WERI-Rb-1 (cell line): Measurements from ENCODE around the gene TRIM67.

Source experiments
- DNase-seq: peaks from one replicate; pipeline ENCODE4 v3.0.0-alpha.2; 2020
- H3K27ac ChIP-seq: fragments of 250-450 bp; sonication (Bioruptor Pico); 2 replicates; pipeline ENCODE4 v1.5.1; 2020; ENCODE audit warnings: mild to moderate bottlenecking, moderate library complexity
- H3K27me3 ChIP-seq: fragments of 250-450 bp; sonication (Bioruptor Pico); 2 replicates; pipeline ENCODE4 v1.5.1; 2021; ENCODE audit warnings: mild to moderate bottlenecking, low read depth, moderate library complexity; ENCODE audit not compliant: insufficient read depth, severe bottlenecking
- H3K36me3 ChIP-seq: fragments of 250-450 bp; sonication (Bioruptor Pico); 2 replicates; pipeline ENCODE4 v1.5.1; 2020; ENCODE audit warnings: mild to moderate bottlenecking, moderate library complexity
- H3K4me3 ChIP-seq: 2 replicates; pipeline ENCODE4 v1.5.1; 2011; ENCODE audit warnings: low read depth, mild to moderate bottlenecking, control low read depth, low read length
- H3K9me3 ChIP-seq: fragments of 250-450 bp; sonication (Bioruptor Pico); 2 replicates; pipeline ENCODE4 v1.5.1; 2021; ENCODE audit warnings: mild to moderate bottlenecking, moderate library complexity; ENCODE audit not compliant: severe bottlenecking
- CTCF ChIP-seq: IDR thresholded peaks from 2 replicates; pipeline ENCODE4 v1.5.1; 2011; ENCODE audit warnings: low read depth, mild to moderate bottlenecking, control low read depth, inconsistent platforms, low read length

TRIM67 gene

DNA sequence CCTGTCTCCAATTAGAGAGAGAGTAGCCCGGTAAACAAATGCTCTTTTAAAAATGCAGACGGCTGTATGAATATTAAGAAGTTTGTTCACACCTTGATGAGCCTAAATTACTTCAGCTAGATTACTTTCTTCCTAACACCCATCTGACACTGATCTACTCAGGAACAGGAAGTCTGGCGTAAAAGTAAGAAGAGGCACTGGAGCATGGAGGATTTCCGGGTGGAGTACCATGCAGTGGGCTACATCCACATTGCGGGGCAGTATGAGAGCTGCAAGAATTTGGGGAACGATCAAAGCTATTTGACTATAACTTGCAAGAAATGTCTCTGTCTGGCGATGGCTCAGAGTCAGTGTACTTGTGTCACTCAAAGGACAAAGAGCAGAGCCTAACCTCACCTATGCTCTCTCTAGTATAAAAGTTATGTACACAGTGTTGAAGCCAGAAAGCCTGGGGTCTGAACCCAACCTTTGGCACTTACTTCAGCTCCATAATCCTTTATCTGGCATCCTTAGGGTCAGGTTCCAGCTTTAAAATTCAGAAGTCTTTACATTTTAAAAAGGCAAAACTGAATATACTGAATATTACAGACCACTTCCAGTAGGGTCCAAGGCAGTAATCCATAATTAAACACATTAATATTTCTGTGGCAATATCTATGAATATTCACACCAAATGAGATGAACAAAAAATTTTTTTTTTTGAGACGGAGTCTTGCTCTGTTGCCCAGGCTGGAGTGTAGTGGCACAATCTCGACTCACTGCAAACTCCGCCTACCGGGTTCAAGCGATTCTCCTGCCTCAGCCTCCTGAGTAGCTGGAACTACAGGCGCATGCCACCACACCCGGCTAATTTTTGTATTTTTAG, 71.2 kb downstream of the TRIM67 start:
- TF ChIP-seq CTCF, result no peak
- Histone ChIP-seq H3K4me3 (no peak overlapping the region), H3K27ac (no peak overlapping the region)

GRCh38 chr1:231233735-231234417, 72.0 kb downstream of the TRIM67 start:
- no peaks in the 10 kb centered on the region for H3K27me3 ChIP-seq
- H3K9me3 ChIP-seq, result no peaks in the 10 kb centered on the region
- no peak overlapping the region for H3K27ac ChIP-seq
- no peak overlapping the region for H3K4me3 ChIP-seq
- DNase-seq, result no peak
- TF ChIP-seq CTCF, result no peak
- H3K36me3 ChIP-seq, result peaks cover 14% of the 10 kb centered on the region

More for the DNA sequence above, 71.2 kb downstream of the TRIM67 start:
- peaks cover 12% of the 10 kb centered on the region for H3K36me3 ChIP-seq
- no peaks in the 10 kb centered on the region for H3K27me3 ChIP-seq
- DNase-seq, result no peak
- no peaks in the 10 kb centered on the region for H3K9me3 ChIP-seq

DNA sequence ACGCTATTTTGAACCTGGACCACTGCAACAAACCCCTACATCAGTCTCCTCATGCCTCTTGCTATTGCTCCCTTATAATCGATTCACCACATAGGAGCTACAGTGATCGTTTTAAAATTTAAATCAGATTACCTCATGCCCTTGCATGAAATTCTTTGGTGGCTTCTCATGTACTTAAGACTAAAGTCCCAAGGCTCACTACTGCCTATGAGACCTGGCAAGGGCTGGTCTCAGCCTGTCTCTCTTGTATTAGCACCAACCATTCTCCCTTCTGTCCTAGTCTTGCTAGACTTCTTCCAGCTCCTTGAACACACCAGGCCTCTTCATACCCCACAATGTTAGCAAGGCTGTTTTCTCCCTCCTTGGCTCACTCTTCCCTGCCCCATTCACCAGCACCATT, 72.6 kb downstream of the TRIM67 start:
- TF ChIP-seq CTCF, result no peak
- DNase-seq, result no peak
- no peak overlapping the region for H3K27ac ChIP-seq
- H3K27me3 ChIP-seq, result no peaks in the 10 kb centered on the region
- no peaks in the 10 kb centered on the region for H3K9me3 ChIP-seq
- H3K4me3 ChIP-seq, result no peak overlapping the region
- peaks cover 14% of the 10 kb centered on the region for H3K36me3 ChIP-seq

DNA sequence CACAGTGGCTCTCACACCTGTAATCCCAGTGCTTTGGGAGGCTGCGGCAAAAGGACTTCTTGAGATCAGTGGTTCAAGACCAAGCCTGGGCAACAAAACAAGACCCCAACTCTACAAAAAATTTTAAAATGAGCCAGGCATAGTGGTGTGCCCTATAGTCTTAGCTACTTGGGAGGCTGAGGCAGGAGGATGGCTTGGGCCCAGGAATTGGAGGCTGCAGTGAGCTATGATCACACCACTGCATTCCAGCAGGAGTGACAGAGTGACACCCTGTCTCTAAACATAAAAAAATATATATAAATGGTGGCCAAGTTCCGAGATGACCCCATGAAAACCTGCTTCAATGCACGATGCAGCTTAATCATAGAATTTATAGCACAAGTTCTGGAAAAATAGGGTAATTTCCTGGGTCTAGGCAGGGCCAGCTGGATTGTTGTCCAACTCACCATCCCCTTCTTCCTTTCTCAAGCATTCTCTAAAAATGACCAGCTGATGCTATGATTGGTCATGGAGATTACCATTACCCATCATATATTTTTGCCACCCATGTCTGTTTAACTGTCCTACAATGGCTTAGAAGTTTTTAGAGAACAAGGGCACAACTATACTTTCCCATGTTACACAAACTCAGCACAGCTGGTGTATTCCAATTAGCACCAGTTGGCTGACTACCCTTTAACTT, 73.8 kb downstream of the TRIM67 start:
- H3K36me3 ChIP-seq, result peaks cover 14% of the 10 kb centered on the region
- no peak for DNase-seq
- H3K27ac ChIP-seq, result no peak overlapping the region
- no peaks in the 10 kb centered on the region for H3K27me3 ChIP-seq
- H3K9me3 ChIP-seq, result no peaks in the 10 kb centered on the region
- TF ChIP-seq CTCF, result no peak
- no peak overlapping the region for H3K4me3 ChIP-seq

DNA sequence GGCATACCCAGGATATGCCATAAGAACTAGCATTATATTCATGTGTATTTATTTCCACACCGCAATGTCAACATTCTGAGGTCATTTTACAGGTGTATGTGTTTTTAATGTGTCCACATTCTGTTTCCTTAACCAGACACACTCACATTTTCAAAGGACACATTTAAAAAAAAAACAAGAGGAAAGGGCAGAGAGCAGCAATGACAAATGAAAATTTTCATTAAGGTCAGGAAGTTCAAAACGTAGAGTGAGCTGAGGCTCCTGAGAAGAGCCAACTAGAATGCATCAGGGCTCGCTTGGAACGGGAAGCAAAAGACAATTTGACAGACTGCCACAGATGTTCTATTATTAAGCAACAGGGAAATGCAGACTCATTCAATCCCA, 74.3 kb downstream of the TRIM67 start:
- no peak overlapping the region for H3K27ac ChIP-seq
- H3K36me3 ChIP-seq, result peaks cover 14% of the 10 kb centered on the region
- DNase-seq, result no peak
- no peaks in the 10 kb centered on the region for H3K9me3 ChIP-seq
- H3K4me3 ChIP-seq, result no peak overlapping the region
- no peaks in the 10 kb centered on the region for H3K27me3 ChIP-seq
- no peak for TF ChIP-seq CTCF
